K562 (cell line): ENCODE measurements around the gene ZNF503. TPM values are rescaled to one million over a fixed set of nuclear protein-coding genes. Genes with fewer than 3 reads are reported as not detected.
A peak's percentile ranks its signal among the peaks of the same experiment; 100 is the strongest.

ENCODE experiments used
- ATAC-seq: fragments of 200-7000 bp; cut with Tn5 transposase; 3 replicates; pipeline ENCODE4 v1.9.1; 2020; ENCODE audit warnings: moderate library complexity
- BruUV-seq: library from RNA; stranded (reverse); fragments of 400-500 nt; replicated peaks from 2 replicates; lab custom pipeline; 2021; lab: Mats Ljungman, UMichigan
- CTCF ChIA-PET: fragments of 300-600 bp; formaldehyde crosslinking; extraction: SDS; loops from one replicate; lab custom pipeline; 2021; ENCODE audit warnings: low intra/inter-chr PET ratio; lab: Yijun Ruan, JAX
- POLR2A ChIA-PET: fragments of 300-600, 350-650 bp; sonication (Branson Sonifier 250); formaldehyde crosslinking; extraction: SDS; loops from one replicate; lab custom pipeline; 2021; ENCODE audit warnings: antibody characterized with exemption, inconsistent platforms; lab: Yijun Ruan, JAX
- DNase-seq, 4 experiments: peaks; one replicate each; pipeline versions ENCODE4 v3.0.0 to v3.0.0-alpha.2; 2011 to 2018; ENCODE audit warnings: low spot score in 3 of 4, mixed read lengths in 3 of 4; ENCODE audit errors: extremely low read depth in 1 of 4
- FAIRE-seq: peaks from 2 replicates; lab custom pipeline; 2011; peaks lifted over from hg19 to GRCh38; lab: Jason Lieb, UNC
- H2AFZ ChIP-seq: 2 replicates; pipeline ENCODE4 v1.6.0; 2011; ENCODE audit warnings: low read depth, low read length, control low read depth, inconsistent platforms
- H3K27ac ChIP-seq: fragments of 200-600 bp; 3 replicates; pipeline ENCODE4 v1.8.0; 2011; ENCODE audit warnings: low read depth, mild to moderate bottlenecking, control low read depth, inconsistent platforms, low read length, moderate library complexity, mixed read lengths; ENCODE audit errors: extremely low read depth
- H3K27me3 ChIP-seq, 2 experiments: fragments of 300-600 bp in 1 of 2; 2 replicates in 1 of 2; 3 replicates in 1 of 2; pipeline versions ENCODE4 v1.6.0 to v1.8.0; 2011; ENCODE audit warnings: inconsistent platforms in 2 of 2, low read length in 2 of 2, mild to moderate bottlenecking in 1 of 2, mixed read lengths in 1 of 2, moderate library complexity in 1 of 2; ENCODE audit not compliant: control insufficient read depth in 2 of 2, insufficient read depth in 2 of 2
- H3K36me3 ChIP-seq: fragments of 300-600 bp; 3 replicates; pipeline ENCODE4 v1.8.0; 2011; ENCODE audit warnings: mild to moderate bottlenecking, low read length, inconsistent platforms; ENCODE audit not compliant: control insufficient read depth, insufficient read depth
- H3K4me1 ChIP-seq, 2 experiments: fragments of 200-600 bp in 1 of 2; replicated peaks in 1 of 2; 2 replicates in 1 of 2; 3 replicates in 1 of 2; pipeline versions ENCODE4 v1.5.1 to v1.8.0; 2011; ENCODE audit warnings: inconsistent platforms in 2 of 2, low read length in 2 of 2, mild to moderate bottlenecking in 1 of 2, mixed read lengths in 1 of 2, moderate library complexity in 1 of 2; ENCODE audit not compliant: control insufficient read depth in 2 of 2, insufficient read depth in 2 of 2
- H3K4me2 ChIP-seq: 2 replicates; pipeline ENCODE4 v1.6.1; 2011; ENCODE audit warnings: low read length, control low read depth, inconsistent platforms, mixed read lengths; ENCODE audit not compliant: insufficient read depth
- H3K4me3 ChIP-seq: fragments of 200-600 bp; sonication (generic), shearing (Covaris generic); 2 replicates; pipeline ENCODE4 v1.5.1; 2016; ENCODE audit warnings: control low read depth, inconsistent platforms
- H3K79me2 ChIP-seq: fragments of 200-600 bp; 3 replicates; pipeline ENCODE4 v1.8.0; 2011; ENCODE audit warnings: low read length, inconsistent platforms; ENCODE audit not compliant: control insufficient read depth, insufficient read depth
- H3K9ac ChIP-seq, 2 experiments: 2 replicates each; pipeline versions ENCODE4 v1.6.0 to v1.6.1; 2011; ENCODE audit warnings: low read depth in 2 of 2, low read length in 2 of 2, control low read depth in 1 of 2, inconsistent platforms in 1 of 2, mild to moderate bottlenecking in 1 of 2, mixed read lengths in 1 of 2; ENCODE audit not compliant: insufficient read depth in 1 of 2
- H3K9me1 ChIP-seq: one replicate; pipeline ENCODE4 v1.6.0; 2011; ENCODE audit warnings: inconsistent platforms, mild to moderate bottlenecking, low read length, moderate library complexity; ENCODE audit not compliant: control insufficient read depth, insufficient read depth
- H3K9me3 ChIP-seq: replicated peaks from 2 replicates; pipeline ENCODE4 v1.5.1; 2011; ENCODE audit warnings: low read depth, low read length, inconsistent platforms; ENCODE audit not compliant: control insufficient read depth, insufficient read depth
- H4K20me1 ChIP-seq: replicated peaks from 2 replicates; pipeline ENCODE4 v1.6.1; 2011; ENCODE audit warnings: low read length, inconsistent platforms, mixed read lengths; ENCODE audit not compliant: control insufficient read depth, insufficient read depth
- PCBP1 ChIP-seq: fragments of 200-400 bp; formaldehyde crosslinking; IDR thresholded peaks from 2 replicates; pipeline ENCODE4 v1.6.1; 2018; ENCODE audit warnings: mild to moderate bottlenecking, low read depth, low read length; ENCODE audit not compliant: poor library complexity, severe bottlenecking
- SAFB2 ChIP-seq: fragments of 200-400 bp; formaldehyde crosslinking; IDR thresholded peaks from 2 replicates; pipeline ENCODE4 v1.6.1; 2018; ENCODE audit warnings: borderline replicate concordance, low read length, low read depth, moderate library complexity; ENCODE audit not compliant: severe bottlenecking
- WGBS: fragments of 100-300 bp; shearing (Covaris generic); methylation state at CpG from one replicate; pipeline ENCODE4 v1.1.6; 2016; ENCODE audit warnings: low coverage, mixed read lengths; ENCODE audit not compliant: insufficient coverage; ENCODE audit errors: missing lambda C conversion rate; 5-methylcytosine and 5-hydroxymethylcytosine counted together
- in situ Hi-C: fragments of 300-500 bp; cut with MboI; formaldehyde crosslinking; loops from 4 replicates; pipeline ENCODE4 v1.15.0; 2018; ENCODE audit warnings: inconsistent platforms, mixed read lengths
- intact Hi-C: fragments of 100-400 bp; cut with micrococcal nuclease; formaldehyde crosslinking; loops from 2 replicates; pipeline ENCODE4 v1.14.2; 2022
- polyA plus RNA-seq, 8 experiments: library from polyadenylated mRNA; depleted of rRNA in 4 of 8; stranded (reverse) in 5 of 8; unstranded in 3 of 8; fragments of >200 nt; fragmentation: Nextera tagmentation in 2 of 8; fragmentation: Illumina TruSeq in 1 of 8; extraction: Ambion mirVana in 2 of 8; extraction: Trizol in 1 of 8; gene quantifications; 2 replicates each; pipeline versions ENCODE4 v1.2.1 to v1.2.3, GENCODE V29; 2011 to 2014; ENCODE audit warnings: inconsistent platforms in 1 of 8, missing spikeins in 1 of 8
- total RNA-seq, 7 experiments: library from RNA; depleted of rRNA in 6 of 7; stranded (reverse); fragments of >200 nt in 6 of 7; fragmentation: Illumina TruSeq in 2 of 7; extraction: Trizol in 2 of 7; gene quantifications; 2 replicates each; pipeline versions ENCODE4 v1.2.1 to v1.2.3, GENCODE V29; 2011 to 2021; ENCODE audit warnings: low replicate concordance in 1 of 7

The ZNF503 gene
- total and polyA plus RNA-seq, 9 of the 15 experiments (the other 6 are each of a cell fraction or from before 2014, with no cell fraction given): not detected

GRCh38 chr10:75403939-75404814, 2.6 kb upstream of the ZNF503 start:
- Histone ChIP-seq H3K4me3 (no peak overlapping the region), H3K9me1 (no peaks in the 10 kb centered on the region), H3K4me2 (no peak overlapping the region), H3K27me3 (peaks cover 62 to 90% of the 10 kb centered on the region in 2 experiments), H3K9me3 (no peaks in the 10 kb centered on the region), H2AFZ (no peak overlapping the region), H3K9ac (no peak overlapping the region), H4K20me1 (peaks cover 4% of the 10 kb centered on the region; the same call in 1 of the 2 replicates), H3K36me3 (no peaks in the 10 kb centered on the region), H3K4me1 (peaks cover 0 to 77% of the 10 kb centered on the region in 2 experiments; a peak in 3 of 5 replicates), H3K79me2 (no peaks in the 10 kb centered on the region), H3K27ac (no peak overlapping the region)
- 43% methylated on average over 47 of the region's 58 CpGs for WGBS
- ATAC-seq (no peak), FAIRE-seq (no peak), DNase-seq (no peak)
- intact Hi-C loops (loop anchor here (5.0 to 10.0 kb wide), 4 partner anchors 521 to 1581 kb away; no protein-coding TSS in a partner anchor), in situ Hi-C loops (no loop called here)
- TF ChIP-seq PCBP1: peak; percentile 6
- no peak for TF ChIP-seq SAFB2
- no TSS peak for BruUV-seq
- ChIA-PET POLR2A (interaction anchor here (0.6 kb wide), 1 partner anchor 1604 kb away, joined by 3 read pairs; no protein-coding TSS in a partner anchor), CTCF (no interaction called here)
